ENCODE measurements around the gene RASA3. TPM values are rescaled to one million over a fixed set of nuclear protein-coding genes. Genes with fewer than 3 reads are reported as not detected.

Gene RASA3
- polyA plus RNA-seq, 1 donor from 2014 or later: 8.5 TPM

GRCh38 chr13:113969973-113970611, 162.3 kb downstream of the RASA3 start:
- Histone ChIP-seq H4K20me1 (ENCODE audit: insufficient read depth) (no peaks in the 10 kb centered on the region), H3K27me3 (ENCODE audit: insufficient read depth, low read depth, low read length) (no peaks in the 10 kb centered on the region), H3K9me3 (ENCODE audit: low read length) (no peaks in the 10 kb centered on the region), H3K4me3 (ENCODE audit: low read length) (no peak overlapping the region), H3F3A (ENCODE audit: insufficient read depth, low read length, poor library complexity, severe bottlenecking) (no peaks in the 10 kb centered on the region), H3K9ac (ENCODE audit: low read length) (no peak overlapping the region), H3K4me2 (ENCODE audit: low read length) (no peak overlapping the region), H3K27ac (ENCODE audit: low read length) (no peak overlapping the region), H3K36me3 (ENCODE audit: insufficient read depth, low read length) (no peaks in the 10 kb centered on the region), H3K79me2 (replicated peaks; ENCODE audit: insufficient read depth, low read length) (no peaks in the 10 kb centered on the region), H3K9me2 (ENCODE audit: insufficient read depth, low read length) (no peaks in the 10 kb centered on the region), H2AFZ (ENCODE audit: low read depth, low read length) (no peak overlapping the region)
- TF ChIP-seq MXI1 (conservative IDR thresholded peaks at IDR 0.05; ENCODE audit: poor library complexity, severe bottlenecking) (no peak), SMC3 (conservative IDR thresholded peaks at IDR 0.05; ENCODE audit: poor library complexity) (no peak), EZH2 (IDR thresholded peaks at IDR 0.05; ENCODE audit: borderline replicate concordance, insufficient read depth, low read length, poor library complexity, severe bottlenecking) (no peak), RAD21 (conservative IDR thresholded peaks at IDR 0.05) (no peak), EP300 (conservative IDR thresholded peaks at IDR 0.05; ENCODE audit: poor library complexity, severe bottlenecking) (no peak), CTCF (IDR thresholded peaks at IDR 0.05; ENCODE audit: poor library complexity, severe bottlenecking) (no peak), REST (IDR thresholded peaks at IDR 0.05; ENCODE audit: borderline replicate concordance) (no peak), TAF1 (IDR thresholded peaks at IDR 0.05; ENCODE audit: low read depth) (no peak), POLR2AphosphoS5 (IDR thresholded peaks at IDR 0.05) (no peak)

GRCh38 chr13:113969311-113969972, 163.0 kb downstream of the RASA3 start:
- no peaks in the 10 kb centered on the region for H3K27me3 ChIP-seq (ENCODE audit: insufficient read depth, low read depth, low read length)
- H3K27ac ChIP-seq (ENCODE audit: low read length): no peak overlapping the region
- no peaks in the 10 kb centered on the region for H3K36me3 ChIP-seq (ENCODE audit: insufficient read depth, low read length)
- H3K9me3 ChIP-seq (ENCODE audit: low read length): no peaks in the 10 kb centered on the region
- TF ChIP-seq RAD21 (conservative IDR thresholded peaks at IDR 0.05): no peak
- TF ChIP-seq SMC3 (conservative IDR thresholded peaks at IDR 0.05; ENCODE audit: poor library complexity): no peak
- no peak for TF ChIP-seq REST (IDR thresholded peaks at IDR 0.05; ENCODE audit: borderline replicate concordance)
- no peak for TF ChIP-seq MXI1 (conservative IDR thresholded peaks at IDR 0.05; ENCODE audit: poor library complexity, severe bottlenecking)
- TF ChIP-seq CTCF (IDR thresholded peaks at IDR 0.05; ENCODE audit: poor library complexity, severe bottlenecking): no peak
- TF ChIP-seq POLR2AphosphoS5 (IDR thresholded peaks at IDR 0.05): no peak
- TF ChIP-seq EP300 (conservative IDR thresholded peaks at IDR 0.05; ENCODE audit: poor library complexity, severe bottlenecking): no peak
- no peak overlapping the region for H2AFZ ChIP-seq (ENCODE audit: low read depth, low read length)
- no peak overlapping the region for H3K9ac ChIP-seq (ENCODE audit: low read length)
- no peaks in the 10 kb centered on the region for H3K9me2 ChIP-seq (ENCODE audit: insufficient read depth, low read length)
- no peaks in the 10 kb centered on the region for H3K79me2 ChIP-seq (replicated peaks; ENCODE audit: insufficient read depth, low read length)
- H3K4me2 ChIP-seq (ENCODE audit: low read length): no peak overlapping the region
- no peak overlapping the region for H3K4me3 ChIP-seq (ENCODE audit: low read length)
- H4K20me1 ChIP-seq (ENCODE audit: insufficient read depth): no peaks in the 10 kb centered on the region
- H3F3A ChIP-seq (ENCODE audit: insufficient read depth, low read length, poor library complexity, severe bottlenecking): no peaks in the 10 kb centered on the region
